DMS79 treated with DMSO at 0.1 percent for 48 hours (cell line): ENCODE data around the gene ATP8A2.
A peak's percentile ranks its signal among the peaks of the same experiment; 100 is the strongest.

Experiments used
- DNase-seq: peaks from one replicate; lab custom pipeline; 2025; lab: John Stamatoyannopoulos, UW

Gene ATP8A2

GRCh38 chr13:25384758-25385410, 13.1 kb downstream of the ATP8A2 start:
- no peak for DNase-seq

DNA sequence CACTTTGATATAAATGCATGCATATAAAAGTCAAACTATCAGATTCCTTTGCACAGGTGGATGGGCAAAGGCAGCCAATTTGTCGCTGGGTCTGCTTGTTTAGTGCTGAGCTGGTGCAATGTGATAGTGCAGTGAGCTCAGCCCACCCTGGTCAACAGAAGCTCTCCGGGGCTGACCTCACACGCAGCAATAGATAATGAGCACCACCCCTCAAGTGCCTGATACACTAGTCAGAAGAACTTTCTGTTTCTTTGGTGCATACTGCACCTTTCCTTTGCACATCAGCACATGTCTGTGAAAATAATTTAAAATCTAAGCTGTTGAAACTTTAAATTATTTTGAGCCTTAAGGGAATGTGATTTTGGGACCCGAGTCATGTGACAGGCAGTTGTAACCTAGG, 20.2 kb downstream of the ATP8A2 start:
- DNase-seq: no peak

- DNase-seq: no peak
These were observed 22.8 kb downstream of the ATP8A2 start for GRCh38 chr13:25394402-25395060.

GRCh38 chr13:25397763-25398162, 26.0 kb downstream of the ATP8A2 start:
- no peak for DNase-seq

DNA sequence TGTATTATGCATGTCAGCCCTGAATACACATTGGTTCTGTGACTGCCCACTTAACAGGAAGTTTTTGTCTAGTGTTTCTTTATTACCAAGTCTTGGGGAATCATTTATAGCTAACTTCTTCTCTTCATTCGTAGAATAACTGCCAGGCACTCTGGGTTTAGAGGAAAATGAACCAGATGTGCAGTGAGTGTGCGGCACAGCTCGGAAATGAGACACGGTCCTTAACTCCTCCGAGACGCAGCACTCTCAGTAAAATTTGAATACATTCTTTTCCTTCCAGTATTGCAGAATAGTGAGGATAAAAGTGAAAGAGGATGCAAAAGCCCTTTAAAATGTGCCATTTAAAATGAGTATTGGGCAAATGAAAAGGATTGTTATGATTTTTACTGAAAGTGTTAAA, 29.2 kb downstream of the ATP8A2 start:
- no peak for DNase-seq

- no peak for DNase-seq
These were observed 30.2 kb downstream of the ATP8A2 start for GRCh38 chr13:25401958-25402357.

GRCh38 chr13:25406377-25406776, 34.6 kb downstream of the ATP8A2 start:
- peak; percentile 78 for DNase-seq

GRCh38 chr13:25409938-25410337, 38.2 kb downstream of the ATP8A2 start:
- no peak for DNase-seq

DNA sequence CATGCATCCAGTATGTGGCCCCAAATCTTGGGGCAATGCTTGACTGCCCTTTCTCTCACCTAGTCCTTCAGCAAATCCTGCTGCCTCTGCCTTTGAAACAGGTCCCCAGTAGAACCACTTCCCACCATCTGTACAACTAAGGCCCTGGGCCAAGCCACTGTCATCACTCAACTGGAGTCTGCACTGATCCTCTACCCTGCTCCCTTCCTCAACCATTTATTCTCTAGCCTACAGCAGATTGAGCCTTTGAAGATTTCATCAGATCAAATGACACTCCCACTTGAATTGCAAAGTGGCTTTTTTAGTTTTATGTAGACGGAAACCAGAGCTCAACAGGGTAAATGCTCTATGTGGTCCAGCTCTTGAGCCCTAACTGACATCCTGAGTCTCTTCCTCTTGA, 43.5 kb downstream of the ATP8A2 start:
- DNase-seq: peak; percentile 86

GRCh38 chr13:25417535-25417934, 45.8 kb downstream of the ATP8A2 start:
- DNase-seq: no peak

- peak; percentile 83 for DNase-seq
These were observed 48.4 kb downstream of the ATP8A2 start for GRCh38 chr13:25420161-25420560.

DNA sequence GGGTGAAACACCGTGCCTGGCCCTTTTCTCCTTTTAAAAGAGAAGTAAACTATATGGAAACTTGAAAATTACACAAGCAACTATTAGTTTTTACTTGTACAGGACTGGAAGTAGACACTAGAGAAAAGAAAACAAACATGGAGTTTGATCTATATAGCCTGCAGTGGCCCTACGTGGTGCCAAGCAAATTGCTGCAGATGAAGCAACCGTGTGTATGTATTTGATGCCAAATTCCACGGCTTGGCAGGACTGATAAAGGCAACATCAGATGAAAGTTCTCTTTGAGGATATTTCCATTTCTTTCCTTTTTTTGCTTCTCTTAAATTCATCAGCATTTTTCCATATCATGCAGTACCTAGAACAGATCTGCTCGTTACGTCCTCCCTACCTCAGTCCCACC, 49.8 kb downstream of the ATP8A2 start:
- DNase-seq: peak; percentile 45

GRCh38 chr13:25422153-25422552, 50.4 kb downstream of the ATP8A2 start:
- DNase-seq: peak; percentile 80

GRCh38 chr13:25423831-25424230, 52.1 kb downstream of the ATP8A2 start:
- no peak for DNase-seq

- DNase-seq: no peak
These were observed 57.7 kb downstream of the ATP8A2 start for GRCh38 chr13:25429466-25429865.

GRCh38 chr13:25432691-25433090, 60.9 kb downstream of the ATP8A2 start:
- no peak for DNase-seq

- DNase-seq: no peak
These were observed 68.3 kb downstream of the ATP8A2 start for GRCh38 chr13:25440061-25440460.

- DNase-seq: no peak
These were observed 74.5 kb downstream of the ATP8A2 start for GRCh38 chr13:25446261-25446660.

- DNase-seq: no peak
These were observed 75.6 kb downstream of the ATP8A2 start for GRCh38 chr13:25447396-25447795.

DNA sequence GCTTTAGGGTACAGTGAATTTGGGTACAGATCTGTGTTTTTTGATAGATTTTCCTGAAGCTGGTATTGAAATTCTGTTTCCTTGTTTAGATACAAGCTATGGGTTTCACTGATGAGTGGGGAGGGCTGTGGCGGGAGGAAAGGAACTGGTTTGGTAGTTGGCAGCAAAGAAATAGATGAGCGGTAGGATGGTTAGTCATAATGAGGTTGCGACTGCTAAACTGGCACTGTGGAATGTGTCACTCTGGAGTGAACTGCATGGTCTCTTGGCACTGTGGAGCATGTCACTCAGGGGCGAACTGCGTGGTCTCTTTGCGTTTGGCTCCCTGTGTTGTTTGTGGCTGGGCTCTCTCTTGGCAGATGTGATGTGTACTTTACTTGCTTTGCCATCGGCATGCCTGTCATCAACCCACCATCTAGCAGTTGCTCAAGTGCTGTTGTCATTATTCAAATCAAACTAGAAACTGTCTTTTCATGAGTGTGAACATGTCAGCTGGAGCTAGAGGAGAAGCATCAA, 82.1 kb downstream of the ATP8A2 start:
- DNase-seq: no peak

- peak; percentile 97 for DNase-seq
These were observed 83.4 kb downstream of the ATP8A2 start for GRCh38 chr13:25455146-25455545.

- no peak for DNase-seq
These were observed 85.8 kb downstream of the ATP8A2 start for GRCh38 chr13:25457566-25457965.

- no peak for DNase-seq
These were observed 90.7 kb downstream of the ATP8A2 start for GRCh38 chr13:25462301-25463125.
